HPDE6-E6E7 (cell line): ENCODE data around the gene TFPT.
"Not testable (repeated sequence)": the region's sequence is repeated elsewhere in the genome, so short reads cannot be mapped to it uniquely, and the experiment has no call there.

ENCODE experiments used
- DNase-seq: peaks from one replicate; pipeline ENCODE4 v3.0.0; 2011; ENCODE audit warnings: missing footprints; ENCODE audit errors: extremely low spot score

TFPT gene

DNA sequence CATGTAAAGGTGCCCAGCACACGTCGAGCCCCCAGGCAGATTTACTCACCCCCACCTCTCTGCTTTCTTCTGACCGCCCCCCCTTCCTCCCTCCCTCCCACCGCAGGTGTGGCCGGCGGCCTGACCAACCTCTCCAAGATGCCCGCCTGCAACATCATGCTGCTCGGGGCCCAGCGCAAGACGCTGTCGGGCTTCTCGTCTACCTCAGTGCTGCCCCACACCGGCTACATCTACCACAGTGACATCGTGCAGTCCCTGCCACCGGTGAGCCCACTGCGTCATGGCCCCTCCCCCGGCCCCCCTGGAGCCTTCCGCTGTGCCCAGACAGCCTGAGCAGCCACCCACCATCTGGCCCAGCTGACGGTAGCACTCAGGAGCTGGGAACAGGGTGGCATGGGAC, 8.9 kb upstream of the TFPT start:
- no peak for DNase-seq

DNA sequence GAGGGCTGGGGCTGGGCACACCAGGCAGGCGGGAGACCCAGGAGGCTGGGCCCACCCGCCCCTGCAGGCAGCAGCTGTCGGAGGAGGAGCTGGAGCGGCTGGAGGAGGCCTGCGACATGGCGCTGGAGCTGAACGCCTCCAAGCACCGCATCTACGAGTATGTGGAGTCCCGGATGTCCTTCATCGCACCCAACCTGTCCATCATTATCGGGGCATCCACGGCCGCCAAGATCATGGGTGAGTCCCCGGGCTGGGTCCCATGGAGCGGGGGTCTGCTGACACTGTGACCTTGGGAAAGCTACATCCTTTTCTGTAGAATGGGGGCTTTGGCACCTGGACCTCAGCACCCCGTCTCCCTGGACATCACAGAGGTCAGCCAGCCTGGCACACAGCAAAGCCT, 8.2 kb upstream of the TFPT start:
- no peak for DNase-seq

DNA sequence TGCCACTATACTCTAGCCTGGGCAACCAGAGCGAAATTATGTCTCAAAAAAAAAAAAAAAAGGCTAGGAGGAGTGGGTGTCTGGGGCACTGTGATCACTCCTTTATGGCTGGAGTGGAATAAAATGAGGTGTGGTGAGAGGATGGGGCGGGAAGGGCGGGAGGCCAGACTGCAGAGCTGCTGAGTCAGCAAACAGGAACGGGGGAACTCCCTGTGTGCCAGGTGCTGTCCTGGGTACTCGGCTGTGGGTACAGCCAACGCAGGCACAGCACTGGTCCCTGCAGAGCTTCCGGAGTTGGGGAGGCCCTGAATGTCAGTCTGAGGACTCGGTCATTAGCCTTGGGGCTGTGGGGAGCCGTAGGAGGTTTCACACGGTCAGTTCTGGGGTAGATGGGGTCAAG, 5.8 kb upstream of the TFPT start:
- DNase-seq: no peak

DNA sequence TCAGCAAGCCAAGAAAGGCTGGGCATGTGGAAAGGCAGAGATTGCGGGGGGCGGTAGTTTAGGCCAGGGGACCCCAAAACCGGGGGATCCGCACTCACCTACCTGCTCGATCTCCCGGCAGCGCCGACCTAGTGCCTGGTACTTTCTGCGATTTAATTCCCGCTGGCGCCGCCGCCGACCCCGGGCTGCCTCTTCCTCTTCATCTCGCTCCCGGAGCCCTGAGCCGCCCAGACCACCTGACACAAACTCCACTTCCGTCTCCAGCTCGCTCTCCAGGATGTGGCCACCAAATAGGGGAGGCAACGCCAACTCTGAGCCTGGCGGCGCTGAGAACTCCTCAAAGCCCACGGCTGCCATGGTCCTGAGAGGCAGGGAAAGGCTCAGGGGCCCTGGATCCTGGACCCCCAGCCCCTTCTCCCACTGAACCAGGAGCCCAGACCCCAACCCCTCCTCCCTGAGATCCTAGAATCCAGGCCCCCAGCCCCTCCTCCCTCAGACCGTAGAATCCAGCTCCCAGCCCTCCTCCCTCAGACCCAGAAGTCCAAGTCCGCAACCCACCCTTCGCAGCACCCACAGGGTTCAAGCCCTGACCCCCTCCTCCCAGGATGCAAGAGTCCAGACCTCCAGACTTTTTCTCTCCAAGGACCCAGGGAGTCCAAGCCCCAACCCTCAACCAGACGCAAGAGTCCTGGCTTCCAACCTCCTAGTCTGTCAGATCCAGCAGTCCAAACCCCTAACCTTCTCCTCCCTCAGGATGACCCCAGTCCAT, 933 bp downstream of the TFPT start:
- no peak for DNase-seq

DNA sequence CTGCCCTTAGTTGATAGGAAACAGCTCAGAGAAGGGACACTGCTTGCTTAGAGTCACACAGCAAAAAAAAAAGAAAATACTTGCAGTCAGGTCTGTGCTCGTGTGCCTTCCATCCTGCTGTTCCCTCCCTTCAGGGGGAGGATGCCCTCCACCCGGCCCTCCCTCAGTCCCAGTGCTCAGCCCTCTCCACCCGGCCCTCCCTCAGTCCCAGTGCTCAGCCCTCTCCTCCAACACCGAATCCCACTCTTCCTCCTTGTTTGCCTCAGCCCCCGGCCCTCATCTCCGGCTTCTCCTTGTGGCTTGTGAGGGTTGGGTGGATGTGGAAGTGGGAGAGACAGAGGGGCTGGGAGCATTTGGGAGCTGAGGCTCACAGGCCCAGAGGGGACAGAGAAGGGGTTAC, 5.8 kb downstream of the TFPT start:
- DNase-seq: no peak

DNA sequence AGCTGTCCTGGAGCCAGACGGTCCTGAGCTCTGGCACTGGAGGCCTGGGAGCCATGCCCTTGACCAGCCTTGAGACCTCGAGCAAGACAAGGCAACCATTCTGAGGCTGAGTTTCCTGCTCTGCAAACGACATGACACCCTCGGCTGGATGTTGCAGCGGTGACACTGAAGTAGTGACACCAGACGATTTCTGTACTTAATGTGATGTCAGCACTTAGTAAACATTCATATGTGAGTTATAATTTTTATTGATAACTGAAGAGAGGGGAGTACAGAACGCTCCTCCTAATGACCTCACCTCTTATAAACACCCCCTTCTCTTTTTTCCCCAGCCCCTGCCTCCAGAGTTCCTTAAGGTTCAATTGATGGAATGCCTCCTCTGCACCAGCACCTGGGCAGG, 7.0 kb downstream of the TFPT start:
- no peak for DNase-seq

DNA sequence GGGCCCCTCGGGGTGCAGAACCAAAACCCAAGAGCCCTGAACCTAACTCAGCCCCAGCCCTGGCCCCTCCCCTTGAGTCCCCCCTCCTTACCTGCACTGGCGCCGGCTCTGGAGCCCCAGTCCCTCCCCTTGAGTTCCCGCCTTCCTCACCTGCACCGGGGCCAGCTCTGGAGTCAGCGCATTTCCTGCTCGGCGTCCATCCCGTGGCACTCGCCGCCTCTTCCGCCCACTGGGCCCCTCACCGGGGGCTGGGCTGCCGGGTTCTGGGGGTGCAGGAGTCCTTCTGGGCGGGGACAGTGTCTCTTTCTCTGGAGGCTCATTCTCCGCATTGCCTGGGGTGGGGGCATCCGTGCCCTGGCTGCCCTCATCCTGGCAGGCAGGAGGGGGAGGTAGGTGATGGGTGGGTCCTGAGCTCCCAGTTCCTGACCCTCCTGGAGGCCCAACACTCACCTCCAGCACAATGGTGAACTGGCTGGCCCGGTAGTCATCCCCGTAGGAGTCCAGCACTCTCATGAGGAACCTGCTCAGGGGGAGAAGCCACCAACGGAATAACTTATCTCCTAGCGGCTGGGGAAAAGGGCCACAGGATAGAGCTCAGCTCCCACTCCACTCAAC, 7.5 kb downstream of the TFPT start:
- no peak for DNase-seq

DNA sequence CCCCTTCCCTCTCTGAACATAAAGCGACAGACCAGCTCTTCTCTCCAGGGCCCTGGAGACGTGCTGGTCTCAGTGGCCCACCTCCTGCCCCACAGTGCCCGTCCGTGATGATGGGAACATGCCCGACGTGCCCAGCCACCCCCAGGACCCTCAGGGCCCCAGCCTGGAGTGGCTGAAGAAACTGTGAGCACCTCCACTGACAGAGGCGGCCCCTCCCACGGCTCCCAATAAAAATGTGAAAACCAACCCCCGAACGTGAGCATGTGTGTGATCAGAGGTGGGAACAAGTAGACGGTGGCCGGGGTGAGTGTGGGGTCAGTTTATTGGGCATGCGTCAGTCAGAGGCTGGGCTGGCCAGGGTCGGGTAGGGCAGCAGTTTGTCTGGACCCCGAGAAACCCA, 8.7 kb downstream of the TFPT start:
- no peak for DNase-seq

DNA sequence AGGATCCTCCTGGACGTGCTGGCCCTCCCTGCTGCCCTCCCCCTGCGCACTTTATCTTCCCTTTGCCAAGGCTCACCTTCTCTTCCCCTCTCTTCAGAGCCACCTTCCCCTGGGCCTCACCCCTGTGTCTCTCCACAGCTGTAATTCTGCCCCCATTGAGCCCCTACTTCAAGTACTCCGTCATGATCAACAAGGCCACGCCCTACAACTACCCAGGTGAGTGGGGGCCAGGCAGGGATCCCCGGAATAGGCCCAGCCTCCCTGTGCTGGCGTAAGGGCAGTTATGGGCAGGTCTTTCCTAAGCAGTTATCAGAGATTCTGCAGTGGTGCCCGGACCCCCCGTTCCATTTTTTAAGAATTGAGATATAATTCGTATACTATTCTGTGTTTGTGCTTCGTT, 9.7 kb downstream of the TFPT start:
- DNase-seq: no peak

DNA sequence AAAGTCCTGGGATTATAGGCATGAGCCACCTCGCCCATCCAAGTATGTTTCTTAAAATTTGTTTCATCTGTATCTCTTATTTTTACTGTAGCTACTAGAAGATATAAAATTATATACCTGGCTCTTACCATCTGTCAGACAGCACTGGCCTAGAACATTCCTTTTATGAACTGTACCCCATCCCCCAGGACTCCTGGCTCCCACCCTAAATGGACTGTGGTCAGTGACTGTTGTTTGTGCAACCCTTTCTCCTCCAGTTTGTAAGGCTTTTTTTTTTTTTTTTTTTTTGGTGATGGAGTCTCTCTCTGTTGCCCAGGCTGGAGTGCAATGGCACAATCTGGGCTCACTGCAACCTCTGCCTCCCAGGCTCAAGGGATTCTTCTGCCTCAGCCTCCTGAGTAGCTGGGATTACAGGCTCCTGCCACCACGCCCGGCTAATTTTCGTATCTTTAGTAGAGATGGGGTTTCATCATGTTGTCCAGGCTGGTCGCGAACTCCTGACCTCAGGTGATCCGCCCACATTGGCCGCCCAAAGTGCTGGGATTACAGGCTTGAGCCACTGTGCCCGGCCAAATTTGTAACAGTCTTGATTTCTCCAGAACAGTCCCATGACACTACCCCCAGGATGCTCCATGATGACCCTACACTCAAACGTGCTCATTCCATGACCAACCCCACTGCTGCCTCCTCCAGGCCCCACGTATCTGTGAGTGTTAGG, 10.3 kb downstream of the TFPT start:
- no peak for DNase-seq

DNA sequence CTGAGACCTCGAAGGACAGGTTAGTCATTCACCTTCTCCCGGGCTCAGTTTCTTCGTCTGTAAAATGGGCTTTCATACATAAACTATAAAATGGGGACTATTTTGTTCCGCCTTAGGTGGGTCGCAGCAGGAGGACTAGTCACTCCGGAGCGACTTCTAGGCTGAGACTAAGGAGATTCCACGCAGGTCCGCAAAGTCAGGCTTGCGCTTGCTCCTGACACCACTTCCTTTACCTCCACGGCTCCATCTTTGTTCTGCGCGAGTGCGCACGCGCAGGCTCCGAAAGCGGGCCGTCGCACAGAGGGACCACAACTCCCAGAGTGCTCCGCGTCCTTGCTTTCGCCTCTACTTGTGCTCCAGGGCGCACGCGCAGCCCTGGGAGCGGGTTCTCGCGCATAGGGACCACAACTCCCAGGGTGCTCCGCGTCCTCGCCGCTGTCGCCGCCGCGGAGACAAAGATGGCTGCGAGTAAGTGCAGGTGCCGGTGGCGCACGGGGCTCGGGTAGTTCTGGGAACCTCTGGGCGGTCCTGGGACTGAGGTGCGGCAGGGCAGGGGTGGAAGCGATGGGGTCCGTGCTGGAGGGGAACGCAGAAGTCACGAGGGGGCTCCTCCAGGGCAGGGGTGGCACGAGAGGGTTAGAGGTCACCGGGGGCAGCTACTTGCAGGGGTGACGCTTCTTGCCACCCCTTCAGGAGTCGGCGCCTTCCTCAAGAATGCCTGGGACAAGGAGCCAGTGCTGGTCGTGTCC, 12.9 kb downstream of the TFPT start, which contains the start of gene NDUFA3:
Gene NDUFA3 (plus strand): TSS at position 435 of the 749 bp plus-strand sequence. CDS start 24 bp downstream, at position 459.
- DNase-seq: peak; percentile 99

DNA sequence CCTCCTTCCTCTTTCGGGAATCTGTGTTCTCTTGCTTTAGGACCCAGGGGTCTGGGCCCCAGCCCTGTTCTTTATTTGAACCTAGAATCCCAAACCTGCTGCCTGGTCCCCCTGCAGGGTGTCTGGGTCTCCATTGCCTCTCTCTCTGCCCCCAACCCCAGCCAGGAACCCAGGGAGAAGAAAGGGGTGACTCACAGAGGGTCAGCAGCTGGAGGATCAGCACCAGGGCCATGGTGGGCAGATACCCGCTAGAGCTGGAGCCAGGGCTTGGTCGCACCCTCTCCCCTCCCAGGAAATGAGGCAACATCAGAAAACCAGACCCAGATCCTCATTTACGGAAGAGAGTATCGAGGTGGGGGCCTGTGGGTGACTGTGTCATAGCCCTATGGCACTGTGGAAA, 14.9 kb downstream of the TFPT start, which contains the start of gene OSCAR:
Gene OSCAR (minus strand): TSS at position 243 of the 400 bp plus-strand sequence. CDS start 11 bp downstream, at position 232.
- no peak for DNase-seq

DNA sequence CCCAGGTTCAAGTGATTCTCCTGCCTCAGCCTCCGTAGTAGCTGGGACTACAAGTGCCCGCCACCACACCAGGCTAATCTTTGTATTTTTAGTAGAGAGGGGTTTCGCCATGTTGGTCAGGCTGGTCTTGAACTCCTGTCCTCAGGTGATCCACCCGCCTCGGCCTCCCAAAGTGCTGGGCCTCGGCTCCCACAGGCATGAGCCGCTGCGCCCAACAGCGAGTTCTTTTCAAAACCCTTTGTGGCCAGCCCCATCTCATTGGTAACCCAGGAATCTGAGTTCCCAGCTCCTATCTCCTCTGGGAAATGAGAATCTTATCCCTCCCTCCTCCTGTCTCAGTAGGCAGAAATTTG, 15.6 kb downstream of the TFPT start:
- not testable (repeated sequence) for DNase-seq

DNA sequence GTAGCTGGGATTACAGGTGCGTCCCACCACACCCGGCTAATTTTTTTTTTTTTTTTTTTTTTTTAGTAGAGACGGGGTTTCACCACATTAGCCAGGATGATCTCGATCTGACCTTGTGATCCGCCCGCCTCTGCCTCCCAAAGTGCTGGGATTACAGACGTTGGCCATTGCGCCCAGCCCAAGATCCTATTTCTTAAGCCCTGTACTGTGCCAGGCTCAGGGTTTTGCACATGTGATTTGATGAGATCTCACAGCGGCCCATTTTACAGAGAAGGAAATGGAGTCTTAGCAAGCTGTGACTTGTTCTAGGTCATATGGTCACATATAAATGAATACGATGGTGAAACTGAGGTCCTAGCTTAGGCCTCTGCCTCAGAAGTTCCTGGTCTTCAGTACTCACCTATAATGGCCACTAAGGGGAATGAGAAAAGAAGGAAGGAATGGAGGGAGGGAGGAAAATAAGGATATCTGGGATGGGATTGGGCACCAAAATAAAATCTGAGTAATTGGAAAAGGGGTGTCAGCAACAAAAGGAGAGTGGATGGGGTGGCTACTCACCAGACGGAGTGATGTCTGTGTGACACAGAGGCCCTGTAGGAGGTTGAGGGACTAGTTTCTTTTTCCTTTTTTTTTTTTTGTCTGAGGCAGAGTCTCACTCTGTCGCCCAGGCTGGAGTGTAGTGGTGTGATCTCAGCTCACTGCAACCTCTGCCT, 16.1 kb downstream of the TFPT start:
- DNase-seq: no peak

DNA sequence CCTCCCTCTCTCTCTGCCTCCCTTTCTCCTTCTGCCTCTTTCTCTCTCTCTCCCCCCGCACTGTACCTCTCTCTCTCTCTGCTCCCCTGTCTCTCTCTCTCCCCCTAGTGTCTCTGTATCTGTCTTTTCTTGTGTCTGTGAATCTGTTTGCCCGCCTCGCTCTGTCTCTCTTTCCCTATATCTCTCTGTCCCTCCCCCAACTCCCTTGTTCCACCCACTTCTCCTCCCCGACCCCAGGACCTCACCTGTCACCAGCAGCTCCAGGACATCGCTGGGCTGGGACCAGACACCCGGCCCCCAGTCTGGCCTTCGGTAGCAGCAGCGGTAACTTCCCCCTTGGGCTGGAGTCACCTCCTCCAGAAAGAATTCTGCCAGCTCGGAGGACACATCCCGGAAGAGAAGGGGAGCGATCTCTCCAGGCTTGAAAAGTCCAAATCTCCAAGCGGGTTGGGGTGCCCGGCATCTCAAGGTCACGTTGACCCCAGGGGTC, 18.8 kb downstream of the TFPT start:
- no peak for DNase-seq

DNA sequence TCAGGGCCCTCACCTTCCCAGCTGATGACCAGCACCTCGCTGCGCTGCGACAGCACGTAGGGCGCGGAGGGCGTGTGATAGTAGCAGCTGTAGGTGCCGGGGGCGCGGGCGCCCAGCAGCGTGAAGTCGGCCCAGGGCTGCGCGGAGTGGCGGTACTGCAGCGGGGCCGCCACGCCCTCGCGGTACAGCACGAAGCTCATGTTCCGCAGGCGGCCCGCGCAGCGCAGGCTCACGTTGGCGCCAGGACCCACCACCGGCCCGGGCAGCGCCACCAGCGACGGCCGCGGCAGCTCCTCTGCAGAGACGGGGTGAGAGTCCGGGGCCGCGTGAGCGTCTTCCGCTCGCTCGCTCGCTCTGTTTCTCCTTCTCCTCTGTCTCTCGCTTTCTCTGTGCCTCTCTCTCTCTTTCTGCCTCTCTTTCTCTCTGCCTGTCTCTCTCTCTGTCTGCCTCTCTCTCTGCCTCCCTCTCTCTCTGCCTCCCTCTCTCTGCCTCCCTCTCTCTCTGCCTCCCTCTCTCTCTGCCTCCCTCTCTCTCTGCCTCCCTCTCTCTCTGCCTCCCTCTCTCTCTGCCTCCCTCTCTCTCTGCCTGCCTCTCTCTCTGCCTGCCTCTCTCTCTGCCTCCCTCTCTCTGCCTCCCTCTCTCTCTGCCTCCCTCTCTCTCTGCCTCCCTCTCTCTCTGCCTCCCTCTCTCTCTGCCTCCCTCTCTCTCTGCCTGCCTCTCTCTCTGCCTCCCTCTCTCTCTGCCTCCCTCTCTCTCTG, 19.4 kb downstream of the TFPT start:
- not testable (repeated sequence) for DNase-seq

DNA sequence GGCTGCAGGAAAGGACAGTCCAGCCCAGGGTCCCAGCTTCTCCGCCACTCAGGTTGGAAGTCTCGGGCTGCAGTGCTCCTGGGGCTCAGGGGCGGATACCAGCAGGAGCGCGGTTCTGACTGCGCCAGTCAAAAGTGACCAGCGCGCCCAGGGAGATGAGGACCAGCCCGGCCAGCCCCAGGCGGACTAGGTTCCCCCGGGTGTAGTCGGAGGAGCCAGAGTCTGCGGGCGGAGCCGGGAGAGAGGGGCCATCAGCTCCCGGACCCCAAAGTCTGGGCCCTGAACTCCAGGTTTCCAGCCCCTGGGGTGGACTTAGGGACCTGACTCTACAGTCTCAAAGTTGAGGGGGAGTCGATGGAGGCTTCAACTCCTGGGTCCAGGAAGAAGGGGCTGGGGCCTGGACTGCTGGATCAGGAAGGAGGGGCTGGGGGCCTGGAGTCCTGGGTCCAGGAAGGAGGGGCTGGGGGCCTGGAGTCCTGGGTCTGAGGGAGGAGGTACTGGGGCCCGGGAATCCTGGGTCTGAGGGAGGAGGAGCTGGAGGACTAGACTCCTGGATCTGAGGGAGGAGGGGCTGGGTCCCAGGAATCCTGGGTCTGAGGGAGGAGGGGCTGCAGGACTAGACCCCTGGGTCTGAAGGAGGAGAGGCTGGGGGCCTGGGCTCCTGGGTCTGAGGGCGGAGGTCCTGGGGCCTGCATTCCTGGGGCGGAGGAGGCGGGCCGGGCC, 20.2 kb downstream of the TFPT start:
- no peak for DNase-seq

DNA sequence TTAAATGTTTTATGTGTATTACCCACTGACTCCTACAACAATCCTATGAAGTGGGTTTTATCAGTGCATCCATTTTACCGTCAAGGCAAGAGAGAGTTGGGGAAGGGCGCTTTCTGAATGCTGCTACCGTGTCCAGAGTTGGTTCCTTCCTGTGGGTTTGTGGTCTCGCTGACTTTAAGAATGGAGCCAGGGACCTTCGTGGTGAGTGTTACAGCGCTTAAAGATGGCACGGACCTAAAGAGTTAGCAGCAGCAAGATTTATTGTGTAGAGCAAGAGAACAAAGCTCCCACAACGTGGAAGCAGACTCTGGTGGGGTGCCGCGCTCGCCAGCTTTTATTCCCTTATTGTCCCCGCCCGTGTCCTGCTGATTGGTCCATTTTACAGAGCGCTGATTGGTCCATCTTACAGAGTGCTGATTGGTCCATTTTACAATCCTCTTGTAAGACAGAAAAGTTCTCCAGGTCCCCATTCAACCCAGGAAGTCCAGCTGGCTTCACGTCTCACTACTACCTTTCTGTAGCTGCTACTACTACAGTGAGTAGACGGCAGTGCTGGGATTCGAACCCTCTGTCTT, 20.9 kb downstream of the TFPT start:
- DNase-seq: no peak

DNA sequence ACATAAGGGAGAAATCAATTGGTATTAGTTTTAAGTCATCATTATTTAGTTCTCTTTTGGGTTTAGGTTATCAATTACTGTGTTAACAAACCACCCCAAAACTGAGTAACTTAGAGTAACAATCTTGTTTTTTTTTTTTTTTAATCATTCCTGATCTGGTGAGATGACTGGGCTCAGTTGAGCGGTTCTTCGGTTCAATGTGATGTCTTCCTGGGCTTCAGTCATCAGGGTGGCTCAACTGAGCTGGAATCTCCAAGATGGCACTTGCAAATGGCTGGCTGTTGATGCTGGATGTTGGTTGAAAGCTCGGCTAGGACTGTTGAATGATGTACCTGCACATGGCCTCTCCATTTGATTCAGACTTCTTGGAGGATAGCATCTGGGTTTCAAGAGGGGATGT, 31.0 kb downstream of the TFPT start:
- DNase-seq: no peak

DNA sequence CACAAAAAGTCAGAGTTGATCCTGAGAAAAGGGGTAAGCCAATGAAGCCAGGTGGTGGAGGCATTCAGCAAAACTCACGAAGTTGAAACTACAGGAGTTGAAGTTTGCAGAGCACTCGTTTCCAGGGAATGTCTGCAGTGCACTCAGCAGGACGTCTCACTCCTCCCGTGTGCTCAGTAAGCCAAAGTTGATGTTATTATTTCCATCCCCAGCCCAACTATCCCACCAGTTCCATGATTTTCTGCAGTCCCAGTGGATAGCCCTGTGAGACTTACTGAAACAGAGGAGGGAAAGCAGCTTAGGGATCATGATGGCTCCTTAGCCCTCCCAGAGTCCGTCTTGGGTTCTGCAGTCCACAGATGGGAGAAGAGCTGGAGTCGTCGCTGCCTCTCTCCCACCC, 34.4 kb downstream of the TFPT start, which contains the start of gene TARM1:
Gene TARM1 (minus strand): TSS at position 334 of the 400 bp plus-strand sequence. CDS start 25 bp downstream, at position 309.
- no peak for DNase-seq
